NCI-H2196 treated with DMSO at 0.1 percent for 48 hours (cell line): ENCODE results near the gene SETMAR.
"Not testable (repeated sequence)": the region's sequence is repeated elsewhere in the genome, so short reads cannot be mapped to it uniquely, and the experiment has no call there.

Experiments
- DNase-seq: peaks from one replicate; lab custom pipeline; 2025; ENCODE audit not compliant: unreplicated experiment; lab: John Stamatoyannopoulos, UW

SETMAR gene

GRCh38 chr3:4313606-4314293, 10.6 kb downstream of the SETMAR start:
- no peak for DNase-seq

- DNase-seq: no peak
Measured at GRCh38 chr3:4314688-4315087, 11.5 kb downstream of the SETMAR start.

- no peak for DNase-seq
Measured at GRCh38 chr3:4320096-4320911, 17.1 kb downstream of the SETMAR start.

- no peak for DNase-seq
Measured at GRCh38 chr3:4321732-4322131, 18.6 kb downstream of the SETMAR start.

- no peak for DNase-seq
Measured at GRCh38 chr3:4322635-4323034, 19.5 kb downstream of the SETMAR start.

- DNase-seq: no peak
Measured at GRCh38 chr3:4323246-4324027, 20.3 kb downstream of the SETMAR start.

GRCh38 chr3:4326868-4327267, 23.7 kb downstream of the SETMAR start:
- no peak for DNase-seq

GRCh38 chr3:4329806-4330205, 26.6 kb downstream of the SETMAR start:
- not testable (repeated sequence) for DNase-seq

GRCh38 chr3:4332111-4332510, 28.9 kb downstream of the SETMAR start:
- DNase-seq: no peak

- no peak for DNase-seq
Measured at GRCh38 chr3:4332574-4332973, 29.4 kb downstream of the SETMAR start.

- DNase-seq: no peak
Measured at GRCh38 chr3:4332991-4333390, 29.8 kb downstream of the SETMAR start.

- DNase-seq: no peak
Measured at GRCh38 chr3:4334548-4334947, 31.4 kb downstream of the SETMAR start.

GRCh38 chr3:4335840-4336562, 32.8 kb downstream of the SETMAR start:
- no peak for DNase-seq

GRCh38 chr3:4336850-4337546, 33.8 kb downstream of the SETMAR start:
- no peak for DNase-seq

GRCh38 chr3:4338751-4339150, 35.6 kb downstream of the SETMAR start:
- no peak for DNase-seq

GRCh38 chr3:4340077-4340410, 36.9 kb downstream of the SETMAR start:
- no peak for DNase-seq

GRCh38 chr3:4340411-4341335, 37.5 kb downstream of the SETMAR start:
- DNase-seq: no peak

- no peak for DNase-seq
Measured at GRCh38 chr3:4341336-4341675, 38.1 kb downstream of the SETMAR start.

- DNase-seq: no peak
Measured at GRCh38 chr3:4343258-4343657, 40.1 kb downstream of the SETMAR start.

- peak; percentile 4 for DNase-seq
Measured at GRCh38 chr3:4350789-4351163, 47.6 kb downstream of the SETMAR start.
